GM21447 (cell line): Measurements from ENCODE around the gene FRMD5.

Experiments
- ATAC-seq: cut with Tn5 transposase; IDR thresholded peaks from one replicate; pipeline ENCODE4 v1.9.1; 2021; ENCODE audit not compliant: unreplicated experiment

Gene FRMD5

DNA sequence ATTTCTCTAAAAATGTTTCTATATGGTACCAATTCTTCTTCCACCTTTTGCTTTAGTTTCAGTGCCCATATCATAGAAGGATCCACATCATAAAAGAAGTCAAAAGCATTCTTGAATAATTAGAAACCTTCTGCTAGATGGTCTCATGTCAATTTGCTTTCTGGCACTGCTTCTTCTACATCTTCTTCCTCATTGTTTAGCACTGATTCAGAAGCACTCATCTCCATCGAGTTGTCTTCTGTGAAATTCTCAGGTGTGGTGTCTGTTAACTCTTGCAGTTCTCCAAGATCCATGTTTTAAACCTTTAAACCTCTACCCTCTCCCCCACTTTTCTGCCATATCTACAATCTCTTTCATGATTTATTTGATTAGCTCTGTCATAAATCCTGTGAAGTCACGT is 213.5 kb downstream of the FRMD5 start:
- ATAC-seq: no peak

- ATAC-seq: peak; percentile 71
Measured at GRCh38 chr15:43977072-43977884, 217.8 kb downstream of the FRMD5 start.

- no peak for ATAC-seq
Measured at GRCh38 chr15:43975770-43976169, 219.3 kb downstream of the FRMD5 start.

DNA sequence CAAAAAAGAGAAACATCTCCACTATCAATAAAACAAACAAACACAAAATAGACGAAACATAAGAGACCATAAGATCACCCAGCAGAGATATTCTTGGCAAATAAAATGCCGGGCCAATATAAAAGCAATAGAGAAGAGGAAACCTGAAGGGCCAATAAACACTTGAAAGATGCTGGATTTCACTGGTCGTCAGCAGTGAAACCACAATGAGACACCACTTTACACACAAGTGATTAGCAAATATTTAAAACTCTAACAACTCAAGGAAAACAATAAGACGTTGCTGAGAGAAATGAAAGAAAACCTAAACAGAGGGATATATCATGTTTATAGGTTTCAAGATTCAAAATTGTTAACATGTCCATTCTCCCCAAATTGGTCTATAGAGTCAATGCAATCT is 219.7 kb downstream of the FRMD5 start:
- ATAC-seq: no peak

DNA sequence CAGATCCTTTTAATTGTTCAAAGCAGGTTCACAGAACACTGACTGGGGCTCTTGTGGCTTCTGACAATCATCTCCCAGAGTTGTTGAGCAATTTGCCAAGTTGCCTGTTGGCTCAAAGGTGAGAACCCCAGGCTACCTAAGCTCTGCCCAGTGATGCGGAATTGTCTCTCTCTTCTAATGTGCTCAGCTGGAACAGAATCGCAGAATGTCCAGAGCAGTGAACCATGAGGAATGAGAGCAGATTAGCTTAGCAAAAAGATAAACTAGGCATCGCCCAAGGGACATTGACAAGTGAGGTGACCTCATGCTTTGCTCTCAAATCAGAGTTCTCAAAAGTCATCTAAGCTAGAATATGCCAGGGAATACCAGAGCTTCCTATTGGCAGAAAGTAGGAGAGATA is 220.2 kb downstream of the FRMD5 start:
- no peak for ATAC-seq

DNA sequence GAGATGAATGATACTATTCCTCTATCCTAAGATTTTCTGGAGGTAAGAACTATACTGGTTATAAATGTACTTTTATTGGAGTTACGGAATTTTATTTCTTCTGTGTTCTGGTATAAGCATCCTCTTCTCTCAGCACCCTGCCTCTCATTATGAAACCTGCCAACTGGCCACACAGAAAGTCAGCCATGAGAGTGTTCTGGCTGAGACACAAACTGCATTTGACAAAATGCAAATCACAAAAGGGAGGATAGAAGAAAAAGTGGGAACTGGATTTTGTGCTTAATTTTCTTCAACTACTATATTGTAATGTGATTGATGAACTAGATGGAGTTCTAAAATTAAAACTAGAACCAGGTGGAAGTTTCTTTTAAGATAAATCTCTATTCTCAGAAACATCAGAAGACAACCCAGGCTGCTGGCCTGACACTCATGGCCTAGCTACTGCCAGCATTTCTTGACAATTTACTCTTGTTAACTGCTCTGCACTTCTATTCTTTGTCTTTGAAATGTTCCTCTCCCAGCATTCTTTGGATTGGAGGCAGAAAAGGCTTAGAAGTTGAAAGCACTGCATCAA is 225.2 kb downstream of the FRMD5 start:
- no peak for ATAC-seq

DNA sequence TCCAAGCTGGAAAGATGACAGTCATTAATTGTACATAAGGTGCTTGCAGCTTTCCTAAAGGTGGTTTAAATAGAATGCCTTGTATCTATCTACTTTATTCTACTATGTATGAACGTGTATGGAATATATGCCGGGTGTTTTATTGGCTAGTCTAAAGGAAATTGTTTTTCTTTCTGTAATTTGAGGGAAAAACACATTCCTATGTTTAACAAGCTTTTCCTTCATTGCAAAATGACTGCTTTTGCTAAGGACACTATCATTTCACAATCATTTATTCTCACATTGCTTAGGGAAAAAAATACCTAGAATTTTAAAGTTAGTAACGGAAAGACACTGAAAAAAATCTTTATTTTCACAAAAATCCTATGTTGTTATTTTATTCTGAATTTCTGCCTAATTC is 226.5 kb downstream of the FRMD5 start:
- ATAC-seq: no peak

GRCh38 chr15:43966646-43967045 is 228.4 kb downstream of the FRMD5 start:
- ATAC-seq: no peak

DNA sequence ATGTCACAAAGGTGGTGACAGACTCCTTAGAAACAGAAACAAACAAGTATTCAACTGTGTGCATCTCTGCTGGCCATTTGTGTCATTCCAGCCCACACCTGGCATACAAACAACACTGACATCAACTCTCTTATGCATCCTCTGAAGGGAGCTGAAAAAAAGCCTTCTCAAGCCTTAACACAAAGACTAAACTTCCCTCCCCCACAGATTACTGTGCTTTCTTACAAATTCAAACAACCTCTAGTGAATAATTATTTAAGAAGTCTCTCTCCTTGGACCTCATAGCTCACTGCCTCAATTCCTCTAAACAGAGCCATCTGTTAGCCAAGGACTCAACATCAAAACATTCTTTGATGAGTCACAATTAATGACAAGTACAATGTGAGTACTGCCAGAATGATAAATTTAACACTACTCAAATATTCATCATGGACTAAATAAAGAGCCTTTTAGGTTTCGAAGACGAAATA is 236.2 kb downstream of the FRMD5 start:
- ATAC-seq: no peak

- no peak for ATAC-seq
Measured at GRCh38 chr15:43957724-43958123, 237.3 kb downstream of the FRMD5 start.

- no peak for ATAC-seq
Measured at GRCh38 chr15:43955140-43955539, 239.9 kb downstream of the FRMD5 start.

DNA sequence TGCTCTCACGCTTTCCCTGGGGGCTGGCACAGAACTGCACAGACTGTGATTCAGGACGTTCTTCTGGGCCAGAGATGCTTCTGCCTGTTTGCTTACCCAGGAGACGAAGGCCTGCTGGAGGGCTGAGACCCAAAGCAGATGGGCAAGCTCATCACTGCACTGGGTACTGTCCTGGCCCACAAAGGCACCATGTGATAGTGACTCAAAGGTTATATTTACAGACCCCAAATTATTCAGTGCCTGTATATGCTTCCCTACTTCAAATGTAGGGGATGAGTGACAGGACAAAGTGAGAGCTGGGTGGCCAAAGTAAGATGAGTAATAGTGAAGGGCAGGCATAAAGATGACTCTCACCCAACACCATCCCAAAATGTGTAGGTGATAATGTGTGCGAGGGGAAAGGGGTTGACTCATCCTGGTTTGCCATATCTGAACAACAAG is 240.9 kb downstream of the FRMD5 start:
- ATAC-seq: no peak

DNA sequence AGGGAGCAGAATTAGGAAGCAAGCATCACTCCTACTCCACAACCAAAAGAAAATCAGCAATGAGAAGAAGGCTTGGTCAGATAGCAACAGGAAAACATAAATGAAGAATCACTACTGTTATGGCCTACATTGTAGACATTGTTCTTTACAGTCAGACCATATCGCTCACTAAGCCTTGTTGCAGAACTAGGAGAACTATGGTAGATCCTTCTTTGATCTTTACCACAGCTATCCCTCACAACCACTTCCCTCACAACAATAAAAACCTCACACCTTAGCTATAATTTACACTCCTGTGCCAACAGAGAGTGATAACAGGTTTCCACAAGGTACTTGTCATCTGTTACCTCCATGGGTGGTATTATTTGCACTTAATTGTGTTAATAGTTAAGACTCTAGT is 241.7 kb downstream of the FRMD5 start:
- no peak for ATAC-seq

DNA sequence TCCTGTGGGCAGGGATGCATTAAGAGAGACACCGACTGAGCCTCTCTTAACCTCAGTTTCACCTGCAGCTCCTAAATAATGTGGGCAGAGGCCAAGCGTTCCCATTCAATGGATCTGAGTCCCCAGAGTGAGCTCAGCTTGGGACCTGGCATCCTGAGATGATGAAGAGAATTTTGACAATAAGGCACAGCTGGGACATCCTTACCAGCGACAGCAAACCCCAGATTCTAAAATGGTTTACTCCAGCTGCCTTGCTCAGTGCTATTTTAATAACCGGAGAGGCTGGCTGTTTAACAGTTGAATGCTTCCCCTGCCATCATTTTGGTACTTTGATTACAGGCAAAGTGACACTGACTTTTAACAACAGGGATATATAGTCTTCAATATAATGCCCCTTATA is 244.5 kb downstream of the FRMD5 start:
- ATAC-seq: no peak

GRCh38 chr15:43948691-43949325 is 246.3 kb downstream of the FRMD5 start:
- peak; percentile 90 for ATAC-seq

DNA sequence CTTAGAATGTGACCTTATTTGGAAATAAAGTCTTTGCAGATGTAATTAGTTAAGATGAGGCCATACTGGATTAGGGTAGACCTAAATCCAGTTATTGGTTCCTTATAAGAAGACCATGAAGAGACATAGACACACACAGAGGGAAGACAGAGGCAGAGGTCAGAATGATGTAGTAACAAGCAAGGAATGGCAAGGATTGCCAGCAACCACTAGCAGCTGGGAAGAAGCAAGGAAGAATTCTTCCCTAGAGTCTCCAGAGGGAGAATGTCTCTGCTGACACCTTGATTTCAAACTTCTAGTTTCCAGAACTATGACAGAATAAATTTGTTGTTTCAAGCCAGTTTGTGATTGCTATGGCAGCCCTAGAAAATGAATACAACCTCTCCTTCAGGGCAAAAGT is 251.6 kb downstream of the FRMD5 start:
- ATAC-seq: no peak

DNA sequence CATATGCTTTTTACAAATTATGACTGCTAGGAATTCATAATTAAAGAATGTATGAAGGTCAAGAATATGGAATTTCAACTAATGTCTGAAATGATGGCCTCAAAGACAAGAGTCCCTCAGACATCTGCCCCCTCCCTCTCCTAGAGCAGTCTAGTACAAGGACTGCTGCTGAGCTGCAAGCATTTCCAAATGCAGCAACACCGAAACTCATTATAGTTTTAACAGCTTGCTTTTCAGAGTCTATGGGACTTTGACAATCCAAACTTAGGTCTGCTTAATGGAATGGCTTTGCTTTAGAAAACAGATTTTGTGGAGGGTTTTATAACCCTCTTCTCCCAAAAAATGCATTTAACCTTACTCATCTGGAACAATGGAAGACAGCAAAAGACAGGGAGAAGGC is 252.9 kb downstream of the FRMD5 start:
- ATAC-seq: no peak

DNA sequence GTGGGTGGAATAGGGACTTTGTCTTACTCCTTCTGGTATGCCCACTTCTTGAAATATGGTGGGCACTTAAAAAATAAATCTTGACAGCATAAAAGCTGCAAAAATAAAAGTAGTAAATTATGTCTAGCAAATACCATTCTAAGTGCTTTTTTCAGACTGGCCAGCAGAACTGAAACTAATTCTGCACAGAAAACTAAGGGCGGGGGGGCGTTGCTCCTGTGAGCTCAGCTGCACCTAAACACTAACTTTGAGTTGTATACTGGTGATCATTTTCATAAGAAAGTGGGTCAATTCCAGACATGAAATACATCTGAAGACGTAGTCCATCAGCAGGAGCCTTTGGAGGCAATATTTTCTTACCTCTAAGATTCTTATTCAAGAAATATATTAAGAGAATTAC is 253.5 kb downstream of the FRMD5 start:
- ATAC-seq: peak; percentile 68

GRCh38 chr15:43941071-43941470 is 254.0 kb downstream of the FRMD5 start:
- ATAC-seq: no peak

GRCh38 chr15:43939070-43939469 is 256.0 kb downstream of the FRMD5 start:
- ATAC-seq: no peak

DNA sequence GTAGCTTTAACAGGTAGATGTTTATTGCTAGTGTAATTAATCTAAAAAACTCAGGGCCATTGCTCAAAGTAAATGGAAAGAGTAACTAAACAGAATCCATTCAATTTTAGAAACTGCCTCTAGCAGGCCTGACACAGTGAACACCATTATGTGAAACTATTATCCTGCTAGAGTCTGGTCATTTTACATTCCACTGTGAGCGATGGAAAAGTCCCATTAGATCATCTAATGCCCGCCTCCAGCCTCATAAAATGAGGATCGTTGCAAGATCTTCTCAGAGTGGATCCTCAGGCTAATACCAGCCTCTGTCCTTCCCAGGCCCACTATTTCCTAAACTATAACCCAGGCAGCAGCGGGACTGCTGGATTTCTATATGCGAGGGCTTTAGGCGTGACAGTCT is 260.6 kb downstream of the FRMD5 start:
- ATAC-seq: no peak

DNA sequence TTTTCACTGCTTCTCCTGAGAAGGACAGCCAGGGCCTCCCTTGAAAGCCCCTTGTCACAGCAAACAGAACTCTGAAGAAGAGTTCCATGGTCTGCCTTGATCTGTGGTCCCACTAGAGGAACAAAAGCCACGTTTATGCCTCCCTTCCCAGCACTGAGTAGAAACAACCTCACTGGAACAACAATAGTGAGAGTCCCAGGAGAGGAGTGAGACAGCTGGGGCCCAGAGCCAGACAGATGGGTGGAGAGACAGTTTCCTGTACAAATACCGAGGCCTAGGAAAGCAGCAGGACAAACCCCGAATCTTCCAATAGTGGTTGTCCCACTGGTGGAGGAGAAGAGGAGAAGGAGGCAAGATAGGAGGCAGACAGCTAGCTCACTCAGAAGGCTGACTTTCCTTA is 262.2 kb downstream of the FRMD5 start:
- no peak for ATAC-seq
